Measurements from ENCODE around the gene RNF135. TPM values are rescaled to one million over a fixed set of nuclear protein-coding genes. Genes with fewer than 3 reads are reported as not detected.
"Not testable (repeated sequence)": the region's sequence is repeated elsewhere in the genome, so short reads cannot be mapped to it uniquely, and the experiment has no call there.

RNF135 gene
- total RNA-seq, 1 experiment from 2014 or later: 8.0 TPM

- Histone ChIP-seq H3K23ac (ENCODE audit: insufficient read length, low read depth, low read length) (no peak overlapping the region), H3K18ac (ENCODE audit: insufficient read length, low read depth, low read length) (no peak overlapping the region), H3K27me3 (ENCODE audit: insufficient read depth, low read length) (no peaks in the 10 kb centered on the region; the same call in 1 of the 2 replicates), H3K4ac (ENCODE audit: low read depth, low read length) (no peak overlapping the region), H2BK12ac (ENCODE audit: insufficient read length, low read depth, low read length) (no peak overlapping the region), H3K9me3 (ENCODE audit: control insufficient read depth, low read depth, low read length) (no peaks in the 10 kb centered on the region), H3K4me2 (ENCODE audit: insufficient read depth, insufficient read length, low read length) (no peak overlapping the region), H2BK5ac (ENCODE audit: insufficient read length, low read length) (no peak overlapping the region), H3K9ac (ENCODE audit: extremely low read depth, insufficient read length, low read length) (no peak overlapping the region), H2BK20ac (ENCODE audit: low read depth, low read length, poor library complexity, severe bottlenecking) (no peak overlapping the region), H4K20me1 (ENCODE audit: control insufficient read depth, insufficient read depth, insufficient read length) (no peaks in the 10 kb centered on the region), H2AFZ (ENCODE audit: low read length) (no peak overlapping the region), H4K8ac (replicated peaks; ENCODE audit: insufficient read length, low read depth, low read length) (no peak overlapping the region), H2AK5ac (ENCODE audit: insufficient read length, low read length) (no peak overlapping the region), H3T11ph (ENCODE audit: low read length) (no peak overlapping the region), H3K79me2 (ENCODE audit: insufficient read depth, low read length) (no peaks in the 10 kb centered on the region), H3K23me2 (ENCODE audit: insufficient read length, low read depth, low read length, poor library complexity, severe bottlenecking) (no peaks in the 10 kb centered on the region), H3K4me1 (ENCODE audit: insufficient read depth, low read length) (no peaks in the 10 kb centered on the region), H2BK120ac (ENCODE audit: low read depth, low read length, poor library complexity, severe bottlenecking) (no peak overlapping the region), H4K5ac (ENCODE audit: insufficient read length, low read depth, low read length) (no peak overlapping the region), H4K91ac (ENCODE audit: insufficient read length, low read depth, low read length) (no peak overlapping the region), H3K79me1 (ENCODE audit: insufficient read depth, low read depth, low read length, poor library complexity, severe bottlenecking) (no peaks in the 10 kb centered on the region), H3K14ac (ENCODE audit: insufficient read depth, low read length) (no peak overlapping the region), H3K27ac (ENCODE audit: insufficient read length, low read depth, low read length) (no peak overlapping the region), H2BK15ac (ENCODE audit: low read depth, low read length) (no peak overlapping the region), H3K56ac (ENCODE audit: insufficient read length, low read depth, low read length) (no peak overlapping the region)
- Mint-ChIP-seq H3K4me1 (no peaks in the 10 kb centered on the region), H3K27me3 (ENCODE audit: low read depth) (peaks cover 13% of the 10 kb centered on the region), H3K36me3 (ENCODE audit: insufficient read depth in 1 of 3, low read depth in 3 of 3) (no peaks in the 10 kb centered on the region), H3K4me3 (no peak overlapping the region), H3K9me3 (no peaks in the 10 kb centered on the region), H3K27ac (no peak overlapping the region)
- no CpG with 5 or more reads among the region's 3 CpGs for WGBS (ENCODE audit: extremely low coverage, insufficient read length, low lambda C conversion rate)
- TF ChIP-seq CTCF (conservative IDR thresholded peaks at IDR 0.05): no peak
- DNase-seq: no peak
These were observed 40.3 kb upstream of the RNF135 start for GRCh38 chr17:30930495-30930894.

GRCh38 chr17:30931582-30931981, 39.3 kb upstream of the RNF135 start:
- H3K4ac ChIP-seq (ENCODE audit: low read depth, low read length); H3K23me2 ChIP-seq (ENCODE audit: insufficient read length, low read depth, low read length, poor library complexity, severe bottlenecking); H3K56ac ChIP-seq (ENCODE audit: insufficient read length, low read depth, low read length); H2BK120ac ChIP-seq (ENCODE audit: low read depth, low read length, poor library complexity, severe bottlenecking); H3K4me2 ChIP-seq (ENCODE audit: insufficient read depth, insufficient read length, low read length); H3K9ac ChIP-seq (ENCODE audit: extremely low read depth, insufficient read length, low read length); H3K79me1 ChIP-seq (ENCODE audit: insufficient read depth, low read depth, low read length, poor library complexity, severe bottlenecking); H3K23ac ChIP-seq (ENCODE audit: insufficient read length, low read depth, low read length); H3K79me2 ChIP-seq (ENCODE audit: insufficient read depth, low read length); H3K4me3 Mint-ChIP-seq; H2BK5ac ChIP-seq (ENCODE audit: insufficient read length, low read length); H3K14ac ChIP-seq (ENCODE audit: insufficient read depth, low read length); H2BK20ac ChIP-seq (ENCODE audit: low read depth, low read length, poor library complexity, severe bottlenecking); H2AFZ ChIP-seq (ENCODE audit: low read length); H3K4me1 Mint-ChIP-seq; H3K27ac ChIP-seq (ENCODE audit: insufficient read length, low read depth, low read length); H3K9me3 ChIP-seq (ENCODE audit: control insufficient read depth, low read depth, low read length); H3K36me3 Mint-ChIP-seq (ENCODE audit: insufficient read depth in 1 of 3, low read depth in 3 of 3); H3K18ac ChIP-seq (ENCODE audit: insufficient read length, low read depth, low read length); H3K27me3 Mint-ChIP-seq (ENCODE audit: low read depth); H2AK5ac ChIP-seq (ENCODE audit: insufficient read length, low read length); DNase-seq; H3K4me1 ChIP-seq (ENCODE audit: insufficient read depth, low read length); H3K27me3 ChIP-seq (ENCODE audit: insufficient read depth, low read length); H4K20me1 ChIP-seq (ENCODE audit: control insufficient read depth, insufficient read depth, insufficient read length); H3K9me3 Mint-ChIP-seq; H3K27ac Mint-ChIP-seq; H2BK15ac ChIP-seq (ENCODE audit: low read depth, low read length); H2BK12ac ChIP-seq (ENCODE audit: insufficient read length, low read depth, low read length); H4K5ac ChIP-seq (ENCODE audit: insufficient read length, low read depth, low read length); H4K8ac ChIP-seq (replicated peaks; ENCODE audit: insufficient read length, low read depth, low read length); H4K91ac ChIP-seq (ENCODE audit: insufficient read length, low read depth, low read length); H3T11ph ChIP-seq (ENCODE audit: low read length): not testable (repeated sequence)
- WGBS (ENCODE audit: extremely low coverage, insufficient read length, low lambda C conversion rate): no CpG with 5 or more reads among the region's 8 CpGs
